SK-N-SH treated with all-trans-retinoic acid at 6 μM for 48 hours (cell line): ENCODE results near the gene PLIN1.

Source experiments
- ATAC-seq: fragments of 200-7000 bp; cut with Tn5 transposase; 3 replicates; pipeline ENCODE4 v1.9.1; 2020; ENCODE audit warnings: mild to moderate bottlenecking, moderate library complexity
- ARNTL ChIP-seq: fragments of 450-650 bp; formaldehyde crosslinking; IDR thresholded peaks from 2 replicates; pipeline ENCODE4 v1.5.0; 2020; ENCODE audit warnings: low read depth, mild to moderate bottlenecking, moderate library complexity, borderline replicate concordance
- BACH2 ChIP-seq: fragments of 250-450 bp; sonication (Bioruptor Pico); IDR thresholded peaks from 2 replicates; pipeline ENCODE4 v1.9.0; 2021; ENCODE audit warnings: mild to moderate bottlenecking, borderline replicate concordance
- ESRRG ChIP-seq: fragments of 250-450 bp; sonication (Bioruptor Pico); IDR thresholded peaks from 2 replicates; pipeline ENCODE4 v1.6.1; 2021; ENCODE audit warnings: mild to moderate bottlenecking
- ISL1 ChIP-seq: fragments of 250-450 bp; sonication (Bioruptor Pico); IDR thresholded peaks from 2 replicates; pipeline ENCODE4 v2.1.2; 2022; ENCODE audit warnings: mild to moderate bottlenecking, moderate library complexity
- PPARA ChIP-seq: fragments of 250-450 bp; sonication (Bioruptor Pico); IDR thresholded peaks from 2 replicates; pipeline ENCODE4 v1.5.0; 2020; ENCODE audit warnings: mild to moderate bottlenecking, borderline replicate concordance
- RARB ChIP-seq: fragments of 250-450 bp; sonication (Bioruptor Pico); IDR thresholded peaks from 2 replicates; pipeline ENCODE4 v1.8.0; 2021; ENCODE audit warnings: mild to moderate bottlenecking, moderate library complexity
- SNAI2 ChIP-seq: fragments of 250-450 bp; sonication (Bioruptor Pico); IDR thresholded peaks from 2 replicates; pipeline ENCODE4 v1.5.0; 2020; ENCODE audit warnings: mild to moderate bottlenecking, moderate library complexity
- TCF4 ChIP-seq: fragments of 250-450 bp; sonication (Bioruptor Pico); IDR thresholded peaks from 2 replicates; pipeline ENCODE4 v1.8.0; 2021; ENCODE audit warnings: mild to moderate bottlenecking, moderate library complexity, borderline replicate concordance
- TOX ChIP-seq: fragments of 250-450 bp; sonication (Bioruptor Pico); IDR thresholded peaks from 2 replicates; pipeline ENCODE4 v1.8.0; 2021; ENCODE audit warnings: mild to moderate bottlenecking, moderate library complexity, borderline replicate concordance
- TSHZ2 ChIP-seq: fragments of 250-450 bp; sonication (Bioruptor Pico); IDR thresholded peaks from 2 replicates; pipeline ENCODE4 v1.5.0; 2020; ENCODE audit warnings: mild to moderate bottlenecking, moderate library complexity
- ZC3H10 ChIP-seq: fragments of 250-450 bp; sonication (Bioruptor Pico); IDR thresholded peaks from 2 replicates; pipeline ENCODE4 v1.5.1; 2021; ENCODE audit warnings: mild to moderate bottlenecking, moderate library complexity
- ZFP3 ChIP-seq: fragments of 250-450 bp; sonication (Bioruptor Pico); IDR thresholded peaks from 2 replicates; pipeline ENCODE4 v1.5.0; 2020; ENCODE audit warnings: mild to moderate bottlenecking, moderate library complexity
- ZNF70 ChIP-seq: fragments of 450-650 bp; formaldehyde crosslinking; IDR thresholded peaks from 2 replicates; pipeline ENCODE4 v1.5.0; 2020; ENCODE audit warnings: mild to moderate bottlenecking, moderate library complexity
- ZNF8 ChIP-seq: fragments of 450-650 bp; formaldehyde crosslinking; IDR thresholded peaks from 2 replicates; pipeline ENCODE4 v1.5.0; 2020; ENCODE audit warnings: mild to moderate bottlenecking, moderate library complexity
- TF ChIP-seq, protein P1 (sequence below): fragments of 250-450 bp; sonication (Bioruptor Pico); IDR thresholded peaks from 2 replicates; pipeline ENCODE4 v1.5.1; 2020; ENCODE audit warnings: low read depth, mild to moderate bottlenecking, moderate library complexity
- TF ChIP-seq, protein P2 (sequence below): fragments of 250-450 bp; sonication (Bioruptor Pico); IDR thresholded peaks from 2 replicates; pipeline ENCODE4 v1.8.0; 2021; ENCODE audit warnings: low read depth, mild to moderate bottlenecking, moderate library complexity, borderline replicate concordance
- TF ChIP-seq, protein P3 (sequence below): fragments of 250-450 bp; sonication (Bioruptor Pico); IDR thresholded peaks from 2 replicates; pipeline ENCODE4 v1.5.1; 2021; ENCODE audit warnings: mild to moderate bottlenecking, moderate library complexity

PLIN1 gene

GRCh38 chr15:89625716-89626115, 53.5 kb downstream of the PLIN1 start:
- TF ChIP-seq ZC3H10 (CRISPR knock-in tag), result no peak
- ATAC-seq, result no peak

DNA sequence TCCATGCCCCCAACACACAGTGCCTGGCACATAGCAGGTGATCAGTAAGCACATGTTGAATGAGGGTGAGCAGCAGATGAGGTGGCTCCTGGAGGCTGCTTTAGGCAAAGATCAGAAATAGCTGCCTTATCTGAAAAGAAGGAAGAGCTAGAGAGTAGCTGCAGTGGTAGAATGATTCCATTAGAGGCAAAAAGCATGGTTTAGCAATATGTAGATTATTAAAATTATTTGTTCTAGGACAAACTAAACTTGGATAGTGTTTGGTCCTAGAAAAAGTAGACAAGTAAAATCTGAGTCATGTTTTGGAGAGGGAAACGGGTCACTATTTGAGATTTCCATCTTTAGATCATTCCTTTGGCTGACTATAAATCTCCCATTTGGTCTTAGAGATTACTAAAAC, 56.0 kb downstream of the PLIN1 start:
- TF ChIP-seq ZNF8 (CRISPR knock-in tag) (no peak), BACH2 (CRISPR knock-in tag) (no peak), ISL1 (CRISPR knock-in tag) (no peak), TSHZ2 (CRISPR knock-in tag) (no peak), ESRRG (no peak), SNAI2 (CRISPR knock-in tag) (no peak), ZNF70 (CRISPR knock-in tag) (no peak), ZFP3 (no peak)
- TF ChIP-seq, protein P1, sequence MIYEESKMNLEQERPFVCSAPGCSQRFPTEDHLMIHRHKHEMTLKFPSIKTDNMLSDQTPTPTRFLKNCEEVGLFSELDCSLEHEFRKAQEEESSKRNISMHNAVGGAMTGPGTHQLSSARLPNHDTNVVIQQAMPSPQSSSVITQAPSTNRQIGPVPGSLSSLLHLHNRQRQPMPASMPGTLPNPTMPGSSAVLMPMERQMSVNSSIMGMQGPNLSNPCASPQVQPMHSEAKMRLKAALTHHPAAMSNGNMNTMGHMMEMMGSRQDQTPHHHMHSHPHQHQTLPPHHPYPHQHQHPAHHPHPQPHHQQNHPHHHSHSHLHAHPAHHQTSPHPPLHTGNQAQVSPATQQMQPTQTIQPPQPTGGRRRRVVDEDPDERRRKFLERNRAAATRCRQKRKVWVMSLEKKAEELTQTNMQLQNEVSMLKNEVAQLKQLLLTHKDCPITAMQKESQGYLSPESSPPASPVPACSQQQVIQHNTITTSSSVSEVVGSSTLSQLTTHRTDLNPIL, result no peak
- TF ChIP-seq, protein P2, sequence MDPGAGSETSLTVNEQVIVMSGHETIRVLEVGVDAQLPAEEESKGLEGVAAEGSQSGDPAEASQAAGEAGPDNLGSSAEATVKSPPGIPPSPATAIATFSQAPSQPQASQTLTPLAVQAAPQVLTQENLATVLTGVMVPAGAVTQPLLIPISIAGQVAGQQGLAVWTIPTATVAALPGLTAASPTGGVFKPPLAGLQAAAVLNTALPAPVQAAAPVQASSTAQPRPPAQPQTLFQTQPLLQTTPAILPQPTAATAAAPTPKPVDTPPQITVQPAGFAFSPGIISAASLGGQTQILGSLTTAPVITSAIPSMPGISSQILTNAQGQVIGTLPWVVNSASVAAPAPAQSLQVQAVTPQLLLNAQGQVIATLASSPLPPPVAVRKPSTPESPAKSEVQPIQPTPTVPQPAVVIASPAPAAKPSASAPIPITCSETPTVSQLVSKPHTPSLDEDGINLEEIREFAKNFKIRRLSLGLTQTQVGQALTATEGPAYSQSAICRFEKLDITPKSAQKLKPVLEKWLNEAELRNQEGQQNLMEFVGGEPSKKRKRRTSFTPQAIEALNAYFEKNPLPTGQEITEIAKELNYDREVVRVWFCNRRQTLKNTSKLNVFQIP (CRISPR knock-in tag), result no peak
- TF ChIP-seq, protein P3, sequence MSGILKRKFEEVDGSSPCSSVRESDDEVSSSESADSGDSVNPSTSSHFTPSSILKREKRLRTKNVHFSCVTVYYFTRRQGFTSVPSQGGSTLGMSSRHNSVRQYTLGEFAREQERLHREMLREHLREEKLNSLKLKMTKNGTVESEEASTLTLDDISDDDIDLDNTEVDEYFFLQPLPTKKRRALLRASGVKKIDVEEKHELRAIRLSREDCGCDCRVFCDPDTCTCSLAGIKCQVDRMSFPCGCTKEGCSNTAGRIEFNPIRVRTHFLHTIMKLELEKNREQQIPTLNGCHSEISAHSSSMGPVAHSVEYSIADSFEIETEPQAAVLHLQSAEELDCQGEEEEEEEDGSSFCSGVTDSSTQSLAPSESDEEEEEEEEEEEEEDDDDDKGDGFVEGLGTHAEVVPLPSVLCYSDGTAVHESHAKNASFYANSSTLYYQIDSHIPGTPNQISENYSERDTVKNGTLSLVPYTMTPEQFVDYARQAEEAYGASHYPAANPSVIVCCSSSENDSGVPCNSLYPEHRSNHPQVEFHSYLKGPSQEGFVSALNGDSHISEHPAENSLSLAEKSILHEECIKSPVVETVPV, result no peak
- ATAC-seq, result no peak

DNA sequence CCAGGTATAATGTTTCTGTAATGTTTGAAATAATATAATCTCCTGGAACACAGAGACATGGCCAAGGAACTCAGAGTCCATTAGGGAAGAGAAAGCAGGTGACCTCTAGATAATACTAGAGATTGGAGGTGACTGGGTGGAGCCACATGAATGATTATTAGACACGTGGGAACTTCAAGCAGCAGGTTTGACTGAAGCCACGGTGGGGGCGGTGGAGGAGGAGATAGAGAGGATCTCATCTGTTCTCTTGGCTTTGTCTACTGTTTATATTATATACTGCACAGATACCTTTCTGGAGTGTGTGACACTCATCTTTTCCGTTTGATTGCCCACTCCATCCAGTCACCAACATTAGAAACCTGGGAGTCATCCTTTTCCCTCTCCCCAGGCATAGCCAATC, 57.6 kb downstream of the PLIN1 start:
- TF ChIP-seq RARB (CRISPR knock-in tag) (no peak), ZNF8 (CRISPR knock-in tag) (no peak), TSHZ2 (CRISPR knock-in tag) (no peak), PPARA (CRISPR knock-in tag) (no peak), ZC3H10 (CRISPR knock-in tag) (no peak), BACH2 (CRISPR knock-in tag) (no peak), TOX (CRISPR knock-in tag) (no peak), ARNTL (CRISPR knock-in tag) (no peak), TCF4 (no peak), ESRRG (no peak)
- TF ChIP-seq, protein P2 (CRISPR knock-in tag), result no peak
- TF ChIP-seq, protein P1, result no peak
- ATAC-seq, result no peak
